Measurements from ENCODE around the gene TRAF2. TPM values are rescaled to one million over a fixed set of nuclear protein-coding genes. Genes with fewer than 3 reads are reported as not detected.

The TRAF2 gene
- total and polyA plus RNA-seq, 9 of the 15 experiments (the other 6 are each of a cell fraction or from before 2014, with no cell fraction given), result 0.24 to 45.2 (median 18.0) TPM

DNA sequence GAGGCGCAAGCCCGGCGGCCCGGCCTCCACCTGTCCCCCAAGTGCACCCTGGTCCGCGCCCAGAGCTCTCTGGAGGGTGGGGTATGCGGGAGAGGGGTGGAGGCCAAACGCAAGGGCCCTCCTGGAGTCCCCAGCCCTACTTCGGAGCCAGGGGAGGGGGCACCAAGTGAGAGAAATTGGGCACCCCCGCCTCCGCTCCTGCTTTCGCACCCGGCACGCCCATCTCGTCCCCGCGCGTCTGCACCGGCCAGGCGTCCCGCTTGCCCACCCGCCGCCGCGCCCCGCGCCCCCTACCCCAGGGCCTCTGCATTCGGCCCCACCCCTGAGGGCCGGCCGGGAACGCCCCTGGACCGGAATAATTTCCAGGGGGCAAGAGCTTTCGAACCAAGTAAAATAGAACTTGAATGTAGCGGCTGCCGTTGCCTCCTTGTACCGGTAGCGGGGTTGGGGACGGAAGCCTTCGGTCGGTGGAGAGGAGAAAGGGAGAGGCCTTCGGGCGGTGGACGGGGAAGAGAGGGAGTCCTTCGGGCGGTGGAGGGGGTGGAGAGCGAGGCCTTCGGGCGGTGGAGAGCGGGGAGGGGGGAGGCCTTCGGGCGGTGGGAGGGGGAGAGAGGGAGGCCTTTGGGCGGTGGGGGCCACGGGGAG, 37.8 kb upstream of the TRAF2 start:
- CTCF ChIA-PET (ENCODE audit: low intra/inter-chr PET ratio), result no interaction called here
- Histone ChIP-seq H2AFZ (ENCODE audit: low read depth, low read length) (peak overlapping the region; percentile 98), H3K36me3 (ENCODE audit: control insufficient read depth, insufficient read depth, low read length) (peaks cover 29% of the 10 kb centered on the region; the same call in 1 of the 3 replicates), H3K27ac (ENCODE audit: extremely low read depth, low read depth, low read length) (peak overlapping the region; percentile 89), H3K27me3 (ENCODE audit: control insufficient read depth in 2 of 2, insufficient read depth in 2 of 2, low read length in 2 of 2) (no peaks in the 10 kb centered on the region), H3K9ac (ENCODE audit: insufficient read depth in 1 of 2, low read depth in 2 of 2, low read length in 2 of 2) (peak overlapping the region; percentile 92 to 97), H4K20me1 (replicated peaks; ENCODE audit: control insufficient read depth, insufficient read depth, low read length) (0 out of 2 replicates have a peak, but pooled peaks cover 5% of the 10 kb centered on the region), H3K9me1 (ENCODE audit: control insufficient read depth, insufficient read depth, low read length) (no peaks in the 10 kb centered on the region), H3K4me3 (peak overlapping the region; percentile 95), H3K4me1 (replicated peaks in 1 of 2; ENCODE audit: control insufficient read depth in 2 of 2, insufficient read depth in 2 of 2, low read length in 2 of 2) (peaks cover 9 to 84% of the 10 kb centered on the region in 2 experiments; a peak in 4 of 5 replicates), H3K4me2 (ENCODE audit: insufficient read depth, low read length) (peak overlapping the region; percentile 97), H3K9me3 (replicated peaks; ENCODE audit: control insufficient read depth, insufficient read depth, low read depth, low read length) (no peaks in the 10 kb centered on the region), H3K79me2 (ENCODE audit: control insufficient read depth, insufficient read depth, low read length) (peaks cover 27% of the 10 kb centered on the region)
- POLR2A ChIA-PET, result interaction anchor here (0.6 to 1.8 kb wide), 14 partner anchors 8 to 697 kb away, joined by 3 to 8 read pairs (median 4); partner anchors contain the start of genes EDF1 and TRAF2
- ATAC-seq (peak; percentile 43), FAIRE-seq (no peak), DNase-seq (ENCODE audit: extremely low read depth in 1 of 4, low spot score in 3 of 4) (peak; percentile 61 to 84 (median 64))
- intact Hi-C loops (cut with micrococcal nuclease) (loop anchor here (1.0 to 5.0 kb wide), 3 partner anchors 38 to 94 kb away; partner anchors contain the start of genes FBXW5, TMEM141 and TRAF2), in situ Hi-C loops (cut with MboI) (no loop called here)
- TSS peak; percentile 92 for BruUV-seq (replicated peaks)
- 0% methylated on average over 26 of the region's 53 CpGs for WGBS (ENCODE audit: insufficient coverage, low coverage, missing lambda C conversion rate)
- no peak for TF ChIP-seq YY1 (IDR thresholded peaks at IDR 0.05; ENCODE audit: borderline replicate concordance in 1 of 3, control insufficient read depth in 1 of 3, extremely low read depth in 1 of 3, insufficient read depth in 3 of 3, insufficient read length in 1 of 3, insufficient replicate concordance in 2 of 3, low read depth in 1 of 3, low read length in 2 of 3)
- TF ChIP-seq NONO (IDR thresholded peaks at IDR 0.05; ENCODE audit: low read depth in 2 of 2, low read length in 1 of 2), result no peak
- 0 out of 2 replicates have a peak, but pooled peaks have one; percentile 23 for TF ChIP-seq NR3C1 (CRISPR knock-in tag; IDR thresholded peaks at IDR 0.05)
- TF ChIP-seq KAT7 (CRISPR knock-in tag; IDR thresholded peaks at IDR 0.05; ENCODE audit: borderline replicate concordance), result no peak
- peak in 1 of 2 experiments; percentile 38; a peak in 2 of 4 replicates for TF ChIP-seq SIN3A (IDR thresholded peaks at IDR 0.05; ENCODE audit: borderline replicate concordance in 2 of 2, control insufficient read depth in 1 of 2, low read depth in 2 of 2, low read length in 2 of 2)
- peak; percentile 5; the same call in 1 of the 2 replicates for TF ChIP-seq GABPB1 (CRISPR knock-in tag; IDR thresholded peaks at IDR 0.05)
- TF ChIP-seq JUN (IDR thresholded peaks at IDR 0.05; ENCODE audit: borderline replicate concordance, low read depth, low read length), result no peak
- TF ChIP-seq JUN (CRISPR knock-in tag; IDR thresholded peaks at IDR 0.05; ENCODE audit: borderline replicate concordance), result 0 out of 2 replicates have a peak, but pooled peaks have one; percentile 5
- TF ChIP-seq DMBX1 (CRISPR knock-in tag; IDR thresholded peaks at IDR 0.05; ENCODE audit: borderline replicate concordance), result no peak
- TF ChIP-seq, protein P1, sequence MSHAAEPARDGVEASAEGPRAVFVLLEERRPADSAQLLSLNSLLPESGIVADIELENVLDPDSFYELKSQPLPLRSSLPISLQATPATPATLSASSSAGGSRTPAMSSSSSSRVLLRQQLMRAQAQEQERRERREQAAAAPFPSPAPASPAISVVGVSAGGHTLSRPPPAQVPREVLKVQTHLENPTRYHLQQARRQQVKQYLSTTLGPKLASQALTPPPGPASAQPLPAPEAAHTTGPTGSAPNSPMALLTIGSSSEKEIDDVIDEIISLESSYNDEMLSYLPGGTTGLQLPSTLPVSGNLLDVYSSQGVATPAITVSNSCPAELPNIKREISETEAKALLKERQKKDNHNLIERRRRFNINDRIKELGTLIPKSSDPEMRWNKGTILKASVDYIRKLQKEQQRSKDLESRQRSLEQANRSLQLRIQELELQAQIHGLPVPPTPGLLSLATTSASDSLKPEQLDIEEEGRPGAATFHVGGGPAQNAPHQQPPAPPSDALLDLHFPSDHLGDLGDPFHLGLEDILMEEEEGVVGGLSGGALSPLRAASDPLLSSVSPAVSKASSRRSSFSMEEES (CRISPR knock-in tag; IDR thresholded peaks at IDR 0.05), result no peak
- TF ChIP-seq ZFX (CRISPR knock-in tag; IDR thresholded peaks at IDR 0.05), result peak; percentile 44
- TF ChIP-seq RBM22 (IDR thresholded peaks at IDR 0.05; ENCODE audit: low read depth, low read length, poor library complexity, severe bottlenecking), result peak; percentile 61
- TF ChIP-seq EGR1 (conservative IDR thresholded peaks at IDR 0.05), result peak; percentile 28; the same call in 1 of the 2 replicates
- TF ChIP-seq, protein P2, sequence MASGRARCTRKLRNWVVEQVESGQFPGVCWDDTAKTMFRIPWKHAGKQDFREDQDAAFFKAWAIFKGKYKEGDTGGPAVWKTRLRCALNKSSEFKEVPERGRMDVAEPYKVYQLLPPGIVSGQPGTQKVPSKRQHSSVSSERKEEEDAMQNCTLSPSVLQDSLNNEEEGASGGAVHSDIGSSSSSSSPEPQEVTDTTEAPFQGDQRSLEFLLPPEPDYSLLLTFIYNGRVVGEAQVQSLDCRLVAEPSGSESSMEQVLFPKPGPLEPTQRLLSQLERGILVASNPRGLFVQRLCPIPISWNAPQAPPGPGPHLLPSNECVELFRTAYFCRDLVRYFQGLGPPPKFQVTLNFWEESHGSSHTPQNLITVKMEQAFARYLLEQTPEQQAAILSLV (tag; IDR thresholded peaks at IDR 0.05), result no peak
- no peak for TF ChIP-seq TAF7 (tag; IDR thresholded peaks at IDR 0.05)
- TF ChIP-seq, protein P3, sequence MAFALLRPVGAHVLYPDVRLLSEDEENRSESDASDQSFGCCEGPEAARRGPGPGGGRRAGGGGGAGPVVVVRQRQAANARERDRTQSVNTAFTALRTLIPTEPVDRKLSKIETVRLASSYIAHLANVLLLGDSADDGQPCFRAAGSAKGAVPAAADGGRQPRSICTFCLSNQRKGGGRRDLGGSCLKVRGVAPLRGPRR (CRISPR knock-in tag; IDR thresholded peaks at IDR 0.05), result no peak
- TF ChIP-seq TAF15 (IDR thresholded peaks at IDR 0.05; ENCODE audit: low read depth, low read length), result no peak
